Measurements from ENCODE around the gene ITIH3. TPM values are rescaled to one million over a fixed set of nuclear protein-coding genes. Genes with fewer than 3 reads are reported as not detected.

The ITIH3 gene
- total RNA-seq, 2 experiments from 2014 or later, result not detected

- Mint-ChIP-seq H3K4me1 (ENCODE audit: low read depth) (peaks cover 12% of the 10 kb centered on the region), H3K9me3 (no peaks in the 10 kb centered on the region), H3K27ac (no peak overlapping the region), H3K4me3 (no peak overlapping the region), H3K27me3 (no peaks in the 10 kb centered on the region), H3K36me3 (ENCODE audit: low read depth) (no peaks in the 10 kb centered on the region)
- H3K9me3 ChIP-seq (ENCODE audit: control insufficient read depth in 1 of 2, insufficient read depth in 1 of 2, low read length in 2 of 2), result no peaks in the 10 kb centered on the region
- ATAC-seq (ENCODE audit: poor library complexity) (no peak), DNase-seq (no peak)
- CTCF ChIA-PET, result interaction anchor here (1.8 kb wide), 1 partner anchor 11 kb away, joined by 4 read pairs; no protein-coding TSS in a partner anchor
- TF ChIP-seq CTCF (IDR thresholded peaks at IDR 0.05), result no peak
- H3K27ac ChIP-seq (ENCODE audit: low read depth in 1 of 2, low read length in 2 of 2), result no peak overlapping the region
- H3K27me3 ChIP-seq (ENCODE audit: control insufficient read depth in 1 of 2, insufficient read depth in 2 of 2, low read length in 2 of 2), result no peaks in the 10 kb centered on the region
- no peaks in the 10 kb centered on the region for H3K4me1 ChIP-seq (ENCODE audit: insufficient read depth, low read length)
- no peaks in the 10 kb centered on the region for H3K36me3 ChIP-seq (ENCODE audit: insufficient read depth, low read length)
- no peak overlapping the region for H3K4me3 ChIP-seq (ENCODE audit: low read length)
- POLR2A ChIA-PET, result interaction anchor here (0.9 kb wide), 1 partner anchor 13 kb away, joined by 3 read pairs; no protein-coding TSS in a partner anchor
- intact Hi-C loops (cut with DNase I, micrococcal nuclease), result no loop called here
Observed at GRCh38 chr3:52811452-52812011, 16.9 kb downstream of the ITIH3 start.

- Histone ChIP-seq H3K4me3 (ENCODE audit: low read length) (no peak overlapping the region), H3K9me3 (ENCODE audit: control insufficient read depth in 1 of 2, insufficient read depth in 1 of 2, low read length in 2 of 2) (no peaks in the 10 kb centered on the region), H3K4me1 (ENCODE audit: insufficient read depth, low read length) (no peaks in the 10 kb centered on the region), H3K36me3 (ENCODE audit: insufficient read depth, low read length) (no peaks in the 10 kb centered on the region), H3K27ac (ENCODE audit: low read depth in 1 of 2, low read length in 2 of 2) (no peak overlapping the region), H3K27me3 (ENCODE audit: control insufficient read depth in 1 of 2, insufficient read depth in 2 of 2, low read length in 2 of 2) (no peaks in the 10 kb centered on the region)
- intact Hi-C loops (cut with DNase I, micrococcal nuclease), result no loop called here
- TF ChIP-seq CTCF (IDR thresholded peaks at IDR 0.05), result no peak
- POLR2A ChIA-PET, result no interaction called here
- H3K4me3 Mint-ChIP-seq, result no peak overlapping the region
- CTCF ChIA-PET, result no interaction called here
- no peak overlapping the region for H3K27ac Mint-ChIP-seq
- H3K27me3 Mint-ChIP-seq, result no peaks in the 10 kb centered on the region
- H3K36me3 Mint-ChIP-seq (ENCODE audit: low read depth), result no peaks in the 10 kb centered on the region
- no peak for ATAC-seq (ENCODE audit: poor library complexity)
- DNase-seq, result no peak
- no peaks in the 10 kb centered on the region for H3K9me3 Mint-ChIP-seq
- peaks cover 12% of the 10 kb centered on the region for H3K4me1 Mint-ChIP-seq (ENCODE audit: low read depth)
Observed at GRCh38 chr3:52813810-52814209, 19.2 kb downstream of the ITIH3 start.

GRCh38 chr3:52816199-52816598 is 21.6 kb downstream of the ITIH3 start:
- POLR2A ChIA-PET, result no interaction called here
- H3K4me3 ChIP-seq (ENCODE audit: low read length), result no peak overlapping the region
- CTCF ChIA-PET, result no interaction called here
- TF ChIP-seq CTCF (IDR thresholded peaks at IDR 0.05), result no peak
- H3K4me1 ChIP-seq (ENCODE audit: insufficient read depth, low read length), result no peaks in the 10 kb centered on the region
- ATAC-seq (ENCODE audit: poor library complexity) (no peak), DNase-seq (no peak)
- Mint-ChIP-seq H3K36me3 (ENCODE audit: low read depth) (peaks cover 4% of the 10 kb centered on the region), H3K27ac (no peak overlapping the region), H3K4me1 (ENCODE audit: low read depth) (no peaks in the 10 kb centered on the region), H3K27me3 (no peaks in the 10 kb centered on the region), H3K4me3 (no peak overlapping the region), H3K9me3 (no peaks in the 10 kb centered on the region)
- no peak overlapping the region for H3K27ac ChIP-seq (ENCODE audit: low read depth in 1 of 2, low read length in 2 of 2)
- H3K9me3 ChIP-seq (ENCODE audit: control insufficient read depth in 1 of 2, insufficient read depth in 1 of 2, low read length in 2 of 2), result no peaks in the 10 kb centered on the region
- no peaks in the 10 kb centered on the region for H3K36me3 ChIP-seq (ENCODE audit: insufficient read depth, low read length)
- intact Hi-C loops (cut with DNase I, micrococcal nuclease), result no loop called here
- H3K27me3 ChIP-seq (ENCODE audit: control insufficient read depth in 1 of 2, insufficient read depth in 2 of 2, low read length in 2 of 2), result no peaks in the 10 kb centered on the region
